ENCODE results near the gene GTF2A1. TPM values are rescaled to one million over a fixed set of nuclear protein-coding genes. Genes with fewer than 3 reads are reported as not detected.
A peak's percentile ranks its signal among the peaks of the same experiment; 100 is the strongest.

GTF2A1 gene
- total RNA-seq, 6 experiments from 2014 or later = 37.6 to 47.6 (median 40.3) TPM

DNA sequence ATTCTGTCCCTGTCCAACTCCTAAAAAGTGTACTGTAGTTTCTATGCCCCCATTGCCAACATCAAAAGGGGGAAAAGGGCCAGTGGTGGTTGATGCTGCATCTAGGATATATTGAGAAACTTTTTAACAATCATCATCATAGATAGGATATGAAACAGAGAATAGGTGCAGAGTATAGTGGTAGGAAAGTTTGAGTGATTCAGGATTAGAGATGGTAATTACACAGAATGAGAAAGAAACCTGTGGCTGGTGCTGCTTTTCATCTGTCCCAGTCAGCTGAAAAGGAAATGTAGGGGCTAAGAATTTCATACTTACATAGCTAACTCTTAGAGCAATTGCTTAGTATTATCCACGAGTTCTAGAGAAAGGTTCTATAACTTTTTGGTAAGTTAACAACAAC is 67.6 kb downstream of the GTF2A1 start:
- Mint-ChIP-seq H3K4me1 (ENCODE audit: low read depth) (no peaks in the 10 kb centered on the region), H3K36me3 (ENCODE audit: low read depth) (no peaks in the 10 kb centered on the region), H3K27ac (no peak overlapping the region), H3K27me3 (ENCODE audit: insufficient read depth) (peaks cover 4% of the 10 kb centered on the region; the same call in 1 of the 2 replicates), H3K4me3 (no peak overlapping the region), H3K9me3 (no peaks in the 10 kb centered on the region)
- TF ChIP-seq, protein P1, sequence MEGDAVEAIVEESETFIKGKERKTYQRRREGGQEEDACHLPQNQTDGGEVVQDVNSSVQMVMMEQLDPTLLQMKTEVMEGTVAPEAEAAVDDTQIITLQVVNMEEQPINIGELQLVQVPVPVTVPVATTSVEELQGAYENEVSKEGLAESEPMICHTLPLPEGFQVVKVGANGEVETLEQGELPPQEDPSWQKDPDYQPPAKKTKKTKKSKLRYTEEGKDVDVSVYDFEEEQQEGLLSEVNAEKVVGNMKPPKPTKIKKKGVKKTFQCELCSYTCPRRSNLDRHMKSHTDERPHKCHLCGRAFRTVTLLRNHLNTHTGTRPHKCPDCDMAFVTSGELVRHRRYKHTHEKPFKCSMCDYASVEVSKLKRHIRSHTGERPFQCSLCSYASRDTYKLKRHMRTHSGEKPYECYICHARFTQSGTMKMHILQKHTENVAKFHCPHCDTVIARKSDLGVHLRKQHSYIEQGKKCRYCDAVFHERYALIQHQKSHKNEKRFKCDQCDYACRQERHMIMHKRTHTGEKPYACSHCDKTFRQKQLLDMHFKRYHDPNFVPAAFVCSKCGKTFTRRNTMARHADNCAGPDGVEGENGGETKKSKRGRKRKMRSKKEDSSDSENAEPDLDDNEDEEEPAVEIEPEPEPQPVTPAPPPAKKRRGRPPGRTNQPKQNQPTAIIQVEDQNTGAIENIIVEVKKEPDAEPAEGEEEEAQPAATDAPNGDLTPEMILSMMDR (IDR thresholded peaks at IDR 0.05) = no peak
- no peak for DNase-seq

DNA sequence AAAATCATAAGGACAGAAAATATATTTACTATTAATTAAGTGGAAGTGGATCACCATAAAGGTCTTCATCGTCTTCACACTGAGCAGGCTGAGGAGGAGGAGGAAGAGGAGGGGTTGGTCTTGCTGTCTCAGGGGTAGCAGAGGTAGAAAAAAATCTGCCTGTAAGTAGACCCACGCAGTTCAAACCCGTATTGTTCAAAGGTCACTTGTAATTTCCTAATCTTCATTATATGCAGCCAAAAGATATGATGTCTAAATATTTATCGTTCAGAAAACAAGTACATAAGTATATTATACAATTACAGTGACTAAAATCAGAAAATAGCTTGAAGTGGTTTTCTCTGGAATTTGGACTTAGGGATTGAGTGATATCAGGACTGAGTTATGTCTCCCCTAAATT is 72.1 kb downstream of the GTF2A1 start:
- TF ChIP-seq, protein P1 (IDR thresholded peaks at IDR 0.05) = no peak
- no peaks in the 10 kb centered on the region for H3K36me3 Mint-ChIP-seq (ENCODE audit: low read depth)

GRCh38 chr14:81147140-81147897 is 73.4 kb downstream of the GTF2A1 start:
- no peaks in the 10 kb centered on the region for H3K36me3 Mint-ChIP-seq (ENCODE audit: low read depth)
- H3K27ac Mint-ChIP-seq = no peak overlapping the region
- no peak for DNase-seq
- H3K4me1 Mint-ChIP-seq (ENCODE audit: low read depth) = peaks cover 13% of the 10 kb centered on the region; the same call in 1 of the 2 replicates
- no peaks in the 10 kb centered on the region; the same call in 1 of the 2 replicates for H3K27me3 Mint-ChIP-seq (ENCODE audit: insufficient read depth)
- no peak overlapping the region for H3K4me3 Mint-ChIP-seq
- TF ChIP-seq, protein P1 (IDR thresholded peaks at IDR 0.05) = no peak
- no peaks in the 10 kb centered on the region for H3K9me3 Mint-ChIP-seq

More for the DNA sequence above, 72.1 kb downstream of the GTF2A1 start:
- Mint-ChIP-seq H3K4me3 (no peak overlapping the region), H3K4me1 (ENCODE audit: low read depth) (peaks cover 13% of the 10 kb centered on the region; the same call in 1 of the 2 replicates), H3K27ac (no peak overlapping the region), H3K9me3 (no peaks in the 10 kb centered on the region), H3K27me3 (ENCODE audit: insufficient read depth) (no peaks in the 10 kb centered on the region; the same call in 1 of the 2 replicates)
- no peak for DNase-seq

GRCh38 chr14:81144824-81145603 is 75.7 kb downstream of the GTF2A1 start:
- H3K27me3 Mint-ChIP-seq (ENCODE audit: insufficient read depth) = no peaks in the 10 kb centered on the region; the same call in 1 of the 2 replicates
- no peaks in the 10 kb centered on the region for H3K9me3 Mint-ChIP-seq
- no peaks in the 10 kb centered on the region for H3K36me3 Mint-ChIP-seq (ENCODE audit: low read depth)
- H3K27ac Mint-ChIP-seq = no peak overlapping the region
- TF ChIP-seq, protein P1 (IDR thresholded peaks at IDR 0.05) = no peak
- H3K4me3 Mint-ChIP-seq = peak overlapping the region; percentile 29; the same call in 1 of the 2 replicates
- H3K4me1 Mint-ChIP-seq (ENCODE audit: low read depth) = peaks cover 13% of the 10 kb centered on the region; the same call in 1 of the 2 replicates
- DNase-seq = no peak

GRCh38 chr14:81143793-81144192 is 77.0 kb downstream of the GTF2A1 start:
- Mint-ChIP-seq H3K4me1 (ENCODE audit: low read depth) (peaks cover 13% of the 10 kb centered on the region; the same call in 1 of the 2 replicates), H3K4me3 (no peak overlapping the region), H3K9me3 (no peaks in the 10 kb centered on the region), H3K27ac (no peak overlapping the region), H3K36me3 (ENCODE audit: low read depth) (no peaks in the 10 kb centered on the region), H3K27me3 (ENCODE audit: insufficient read depth) (no peaks in the 10 kb centered on the region; the same call in 1 of the 2 replicates)
- no peak for DNase-seq
- TF ChIP-seq, protein P1 (IDR thresholded peaks at IDR 0.05) = no peak

Measured in HFFc6 (cell line).